CMK (cell line): Measurements from ENCODE around the gene GALP.
"Not testable (repeated sequence)": the region's sequence is repeated elsewhere in the genome, so short reads cannot be mapped to it uniquely, and the experiment has no call there.

ENCODE experiments used
- DNase-seq: peaks from one replicate; pipeline ENCODE4 v3.0.0-alpha.2; 2010; ENCODE audit warnings: low read depth

GALP gene

GRCh38 chr19:56191115-56191514 is 15.3 kb downstream of the GALP start:
- DNase-seq, result no peak

DNA sequence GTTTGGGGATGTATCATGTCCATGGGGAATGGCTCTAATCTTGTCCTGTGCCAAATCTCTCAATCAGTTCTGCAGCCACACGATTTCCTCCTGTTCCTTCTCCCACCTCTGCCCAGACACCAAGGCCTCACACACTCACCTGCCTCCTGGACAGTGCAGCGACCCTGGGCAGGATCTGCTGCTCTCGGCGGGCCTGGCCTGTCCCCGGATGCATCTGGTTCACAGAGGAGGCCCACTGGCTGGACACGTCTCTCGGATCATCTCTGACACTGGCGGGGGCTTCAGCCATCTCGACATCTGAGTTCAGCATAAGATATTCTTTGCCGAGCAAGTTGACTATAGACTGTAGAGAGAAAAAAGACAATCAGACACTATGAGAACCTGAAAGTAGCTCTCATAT is 15.9 kb downstream of the GALP start:
- DNase-seq, result no peak

GRCh38 chr19:56193981-56194640 is 18.3 kb downstream of the GALP start:
- DNase-seq, result no peak

DNA sequence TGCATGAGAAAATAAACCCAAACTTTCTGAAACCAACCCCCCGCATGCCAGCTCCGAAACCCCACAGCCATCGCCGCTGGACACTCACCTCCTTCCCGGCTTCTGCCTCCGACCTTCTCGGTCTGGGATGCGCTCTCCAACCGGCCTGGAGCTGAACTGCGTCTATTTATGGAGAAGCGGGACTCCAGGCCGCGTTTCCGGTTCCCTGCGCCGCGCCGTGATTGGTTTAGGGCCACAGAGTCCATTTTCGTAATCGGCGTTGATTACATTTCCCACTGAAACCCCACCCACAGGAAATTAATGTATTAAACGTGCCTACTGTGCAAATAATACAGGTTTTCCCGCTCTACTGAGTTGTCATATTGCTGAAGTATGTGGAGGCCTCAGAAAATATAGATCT is 21.8 kb downstream of the GALP start, which contains the start of gene ZSCAN5B:
Gene ZSCAN5B, minus strand, starts transcription at position 138 of the 400 bp plus-strand sequence. CDS start 4,731 bp downstream, outside the sequence.
- not testable (repeated sequence) for DNase-seq

DNA sequence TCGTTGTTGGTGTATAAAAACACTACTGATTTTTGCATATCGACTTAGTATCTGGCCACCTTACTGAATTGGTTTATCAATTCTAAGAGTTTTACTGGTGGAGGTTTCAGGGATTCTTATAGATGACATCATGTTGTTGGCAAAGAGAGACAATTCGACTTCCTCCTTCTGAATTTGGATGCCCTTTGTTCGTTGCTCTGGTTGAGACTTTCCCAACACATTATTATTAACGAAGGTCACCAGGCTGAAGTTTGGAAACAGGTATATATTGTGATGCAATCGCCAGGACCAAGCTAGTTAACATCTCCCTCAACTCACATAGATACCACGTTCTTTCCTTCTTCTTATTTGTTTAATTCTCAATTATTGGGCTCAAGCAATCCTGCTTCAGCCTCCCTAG is 23.9 kb downstream of the GALP start:
- DNase-seq, result no peak

DNA sequence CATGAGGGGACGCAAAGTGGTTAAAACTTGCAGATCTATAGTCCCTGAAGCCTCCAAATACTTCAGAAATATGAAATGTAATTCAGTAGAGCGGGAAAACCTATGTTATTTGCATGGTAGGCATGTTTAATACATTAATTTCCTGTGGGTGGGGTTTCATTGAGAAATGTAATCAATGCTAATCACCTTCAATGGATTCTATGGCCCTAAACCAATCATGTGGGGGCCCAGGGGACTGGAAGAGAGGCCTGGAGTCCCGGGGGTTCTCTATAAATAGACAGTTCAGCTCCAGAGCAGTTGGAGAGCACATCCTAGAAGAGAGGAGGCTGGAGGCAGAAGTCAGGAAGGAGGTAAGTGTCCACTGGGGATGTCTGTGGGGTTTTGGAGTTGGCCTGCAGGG is 26.2 kb downstream of the GALP start, which contains the start of gene ZSCAN5C:
Gene ZSCAN5C, plus strand, starts transcription at position 301 of the 400 bp plus-strand sequence. CDS start 3,641 bp downstream, outside the sequence.
- no peak for DNase-seq

DNA sequence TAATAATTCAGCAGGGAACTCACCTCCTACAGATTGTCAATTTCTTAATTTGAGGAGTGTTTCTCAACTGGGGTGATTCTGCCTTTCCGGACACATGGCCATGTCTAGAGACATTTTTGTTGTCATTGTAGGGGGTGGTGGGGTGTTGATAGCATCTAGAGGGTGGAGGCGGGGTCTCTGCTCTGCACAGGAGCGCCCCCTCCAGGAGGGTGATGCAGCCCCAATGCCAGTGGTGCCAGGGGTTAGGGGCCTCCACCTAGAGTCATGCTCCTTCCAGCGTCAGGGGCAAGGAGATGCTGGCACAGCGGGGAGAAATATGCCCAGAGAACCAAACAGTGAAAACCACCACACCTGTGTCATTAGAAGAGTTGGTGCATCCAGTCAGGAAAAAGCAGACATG is 31.8 kb downstream of the GALP start:
- not testable (repeated sequence) for DNase-seq

- no peak for DNase-seq
These were observed 33.3 kb downstream of the GALP start for GRCh38 chr19:56209091-56209490.

GRCh38 chr19:56210036-56210435 is 34.2 kb downstream of the GALP start:
- not testable (repeated sequence) for DNase-seq

- no peak for DNase-seq
These were observed 35.9 kb downstream of the GALP start for GRCh38 chr19:56211718-56212117.

GRCh38 chr19:56217039-56217949 is 41.5 kb downstream of the GALP start:
- DNase-seq, result no peak

GRCh38 chr19:56218961-56219360 is 43.2 kb downstream of the GALP start:
- DNase-seq, result no peak

- not testable (repeated sequence) for DNase-seq
These were observed 45.6 kb downstream of the GALP start for GRCh38 chr19:56221442-56221841.

DNA sequence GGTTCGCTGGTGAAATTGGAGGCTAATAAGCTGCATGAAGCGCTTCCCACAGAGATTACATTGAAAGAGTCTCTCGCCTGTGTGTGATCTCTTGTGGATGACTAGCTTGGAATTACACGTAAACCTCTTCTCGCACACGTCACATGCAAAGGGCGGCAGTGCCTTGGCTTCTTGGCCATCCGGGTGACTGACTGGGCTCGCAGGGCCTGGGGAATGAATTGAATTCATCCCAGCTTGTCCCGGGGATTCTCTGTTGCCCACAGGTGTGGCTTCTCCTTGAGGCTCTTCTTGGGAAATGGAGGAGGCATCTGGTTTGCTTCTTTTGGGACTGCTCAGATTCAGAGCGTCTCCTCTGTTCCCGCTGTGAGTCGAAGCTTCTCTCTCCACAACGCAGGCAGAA is 46.0 kb downstream of the GALP start:
- DNase-seq, result no peak

GRCh38 chr19:56222901-56223300 is 47.1 kb downstream of the GALP start:
- no peak for DNase-seq

DNA sequence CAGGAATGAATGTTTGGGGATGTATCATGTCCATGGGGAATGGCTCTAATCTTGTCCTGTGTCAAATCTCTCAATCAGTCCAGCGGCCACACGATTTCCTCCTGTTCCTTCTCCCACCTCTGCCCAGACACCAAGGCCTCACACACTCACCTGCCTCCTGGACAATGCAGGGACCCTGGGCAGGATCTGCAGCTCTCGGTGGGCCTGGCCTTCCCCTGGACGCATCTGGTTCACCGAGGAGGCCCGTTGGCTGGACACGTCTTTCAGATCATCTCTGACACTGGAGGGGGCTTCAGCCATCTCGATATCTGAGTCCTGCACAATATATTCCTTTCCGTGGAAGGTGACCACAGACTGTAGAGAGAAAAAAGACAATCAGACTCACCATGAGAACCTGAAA is 47.7 kb downstream of the GALP start:
- DNase-seq, result no peak
